PC-3 (cell line): Measurements from ENCODE around the gene WNT2B. TPM values are rescaled to one million over a fixed set of nuclear protein-coding genes. Genes with fewer than 3 reads are reported as not detected.

Experiments
- ATAC-seq: fragments of 200-7000 bp; cut with Tn5 transposase; 2 replicates; pipeline ENCODE4 v1.9.1; 2020; ENCODE audit warnings: mild to moderate bottlenecking, moderate library complexity
- BruUV-seq: library from RNA; stranded (reverse); fragments of 400-500 nt; replicated peaks from 2 replicates; lab custom pipeline; 2021; lab: Mats Ljungman, UMichigan
- CTCF ChIA-PET: fragments of 300-600 bp; sonication (Branson Sonifier 250); formaldehyde crosslinking; loops from one replicate; lab custom pipeline; 2022; ENCODE audit warnings: antibody characterized with exemption; lab: Charles Lee
- POLR2A ChIA-PET: fragments of 300-600 bp; sonication (Branson Sonifier 250); formaldehyde crosslinking; loops from one replicate; lab custom pipeline; 2022; ENCODE audit warnings: antibody characterized with exemption; ENCODE audit not compliant: unreplicated experiment; lab: Charles Lee
- DNase-seq: peaks from one replicate; pipeline ENCODE4 v3.0.0-alpha.2; 2015
- H2AFZ ChIP-seq: fragments of 300-600 bp; sonication (generic); 2 replicates; pipeline ENCODE4 v1.6.0; 2016; ENCODE audit warnings: antibody characterized with exemption, low read length
- H3F3A ChIP-seq: fragments of 300-600 bp; sonication (generic); one replicate; pipeline ENCODE4 v1.6.0; 2017; ENCODE audit warnings: antibody characterized with exemption, low read length, control low read depth, mild to moderate bottlenecking; ENCODE audit not compliant: unreplicated experiment
- H3K27ac ChIP-seq: fragments of 300-600 bp; sonication (generic); 2 replicates; pipeline ENCODE4 v1.5.1; 2016; ENCODE audit warnings: mild to moderate bottlenecking, low read length
- H3K27me3 ChIP-seq: fragments of 300-600 bp; sonication (generic); 2 replicates; pipeline ENCODE4 v1.6.1; 2016; ENCODE audit warnings: low read length, mixed read lengths
- H3K36me3 ChIP-seq: fragments of 300-600 bp; sonication (generic); 2 replicates; pipeline ENCODE4 v1.6.1; 2016; ENCODE audit warnings: low read depth, mixed run types, low read length, mixed read lengths
- H3K4me1 ChIP-seq: fragments of 300-600 bp; sonication (generic); 2 replicates; pipeline ENCODE4 v1.5.1; 2016; ENCODE audit warnings: low read length; ENCODE audit not compliant: insufficient read depth
- H3K4me2 ChIP-seq: fragments of 300-600 bp; sonication (generic); 2 replicates; pipeline ENCODE4 v1.6.0; 2016; ENCODE audit warnings: low read length
- H3K4me3 ChIP-seq: fragments of 300-600 bp; sonication (generic); 2 replicates; pipeline ENCODE4 v1.5.1; 2016; ENCODE audit warnings: mild to moderate bottlenecking, low read length, mixed read lengths
- H3K79me2 ChIP-seq: fragments of 300-600 bp; sonication (generic); 2 replicates; pipeline ENCODE4 v1.6.1; 2017; ENCODE audit warnings: low read length, mixed read lengths
- H3K9ac ChIP-seq: fragments of 300-600 bp; sonication (generic); 2 replicates; pipeline ENCODE4 v1.6.0; 2016; ENCODE audit warnings: mild to moderate bottlenecking, low read length
- H3K9me2 ChIP-seq: fragments of 300-600 bp; sonication (generic); replicated peaks from 2 replicates; pipeline ENCODE4 v1.6.1; 2016; ENCODE audit warnings: mixed run types, low read length, mixed read lengths
- H3K9me3 ChIP-seq: fragments of 300-600 bp; sonication (generic); 2 replicates; pipeline ENCODE4 v1.6.1; 2016; ENCODE audit warnings: low read length, mixed read lengths
- H4K20me1 ChIP-seq: fragments of 300-600 bp; sonication (generic); 2 replicates; pipeline ENCODE4 v1.6.1; 2016; ENCODE audit warnings: low read length, mixed read lengths
- CTCF ChIP-seq: fragments of 300-600 bp; sonication (generic); conservative IDR thresholded peaks from 2 replicates; pipeline ENCODE4 v1.5.1; 2017; ENCODE audit warnings: antibody characterized with exemption, low read depth, mild to moderate bottlenecking, low read length
- EZH2 ChIP-seq: fragments of 300-600 bp; sonication (generic); IDR thresholded peaks from one replicate; pipeline ENCODE4 v1.6.1; 2017; ENCODE audit warnings: antibody characterized with exemption, mild to moderate bottlenecking, low read length; ENCODE audit not compliant: unreplicated experiment
- EZH2phosphoT487 ChIP-seq: fragments of 300-600 bp; sonication (generic); IDR thresholded peaks from 2 replicates; pipeline ENCODE4 v1.6.1; 2018; ENCODE audit warnings: mild to moderate bottlenecking, antibody characterized with exemption, low read length, borderline replicate concordance
- intact Hi-C: fragments of 100-400 bp; cut with micrococcal nuclease; formaldehyde crosslinking; loops from 2 replicates; pipeline ENCODE4 v1.9.0; 2023
- total RNA-seq: library from RNA; depleted of rRNA; stranded (reverse); fragments of >200 nt; gene quantifications from 2 replicates; pipeline ENCODE4 v1.2.3, GENCODE V29; 2014

Gene WNT2B
- total RNA-seq, 1 experiment from 2014 or later: 0.55 TPM

- no peak overlapping the region for H3K4me3 ChIP-seq
- ChIA-PET CTCF (no interaction called here), POLR2A (no interaction called here)
- no peak overlapping the region for H3K27ac ChIP-seq
- no peaks in the 10 kb centered on the region for H4K20me1 ChIP-seq
- H3K4me2 ChIP-seq: no peak overlapping the region
- H3K79me2 ChIP-seq: no peaks in the 10 kb centered on the region
- no peaks in the 10 kb centered on the region for H3K36me3 ChIP-seq
- no peak for TF ChIP-seq CTCF
- TF ChIP-seq EZH2: no peak
- TF ChIP-seq EZH2phosphoT487: no peak
- no peak overlapping the region for H3K9ac ChIP-seq
- intact Hi-C loops: no loop called here
- peaks cover 5% of the 10 kb centered on the region for H3F3A ChIP-seq
- peaks cover 22% of the 10 kb centered on the region for H3K4me1 ChIP-seq
- no peak overlapping the region for H2AFZ ChIP-seq
- ATAC-seq (no peak), DNase-seq (no peak)
- no peaks in the 10 kb centered on the region for H3K9me2 ChIP-seq
- H3K9me3 ChIP-seq: no peaks in the 10 kb centered on the region
- no peaks in the 10 kb centered on the region for H3K27me3 ChIP-seq
- no TSS peak for BruUV-seq
Measured at GRCh38 chr1:112533029-112533428, 24.3 kb downstream of the WNT2B start.

- Histone ChIP-seq H3F3A (no peaks in the 10 kb centered on the region), H4K20me1 (no peaks in the 10 kb centered on the region), H3K27me3 (no peaks in the 10 kb centered on the region), H3K4me3 (no peak overlapping the region), H3K79me2 (no peaks in the 10 kb centered on the region), H2AFZ (no peak overlapping the region), H3K36me3 (peaks cover 3% of the 10 kb centered on the region), H3K9ac (no peak overlapping the region), H3K9me2 (no peaks in the 10 kb centered on the region), H3K4me1 (no peaks in the 10 kb centered on the region), H3K27ac (no peak overlapping the region), H3K4me2 (no peak overlapping the region), H3K9me3 (no peaks in the 10 kb centered on the region)
- TF ChIP-seq CTCF: no peak
- TF ChIP-seq EZH2phosphoT487: no peak
- no peak for TF ChIP-seq EZH2
- CTCF ChIA-PET: no interaction called here
- no TSS peak for BruUV-seq
- DNase-seq (no peak), ATAC-seq (no peak)
- POLR2A ChIA-PET: no interaction called here
- intact Hi-C loops: no loop called here
Measured at GRCh38 chr1:112536561-112536960, 27.8 kb downstream of the WNT2B start.

- H3K4me1 ChIP-seq: no peaks in the 10 kb centered on the region
- peaks cover 3% of the 10 kb centered on the region for H3K36me3 ChIP-seq
- no peaks in the 10 kb centered on the region for H3K27me3 ChIP-seq
- no peaks in the 10 kb centered on the region for H3F3A ChIP-seq
- ATAC-seq (no peak), DNase-seq (no peak)
- no TSS peak for BruUV-seq
- H3K9me2 ChIP-seq: no peaks in the 10 kb centered on the region
- H3K27ac ChIP-seq: no peak overlapping the region
- ChIA-PET POLR2A (no interaction called here), CTCF (no interaction called here)
- H2AFZ ChIP-seq: no peak overlapping the region
- no peaks in the 10 kb centered on the region for H4K20me1 ChIP-seq
- H3K9me3 ChIP-seq: no peaks in the 10 kb centered on the region
- intact Hi-C loops: no loop called here
- H3K4me3 ChIP-seq: no peak overlapping the region
- H3K79me2 ChIP-seq: no peaks in the 10 kb centered on the region
- TF ChIP-seq EZH2phosphoT487 (no peak), CTCF (no peak), EZH2 (no peak)
- H3K9ac ChIP-seq: no peak overlapping the region
- H3K4me2 ChIP-seq: no peak overlapping the region
Measured at GRCh38 chr1:112537456-112537855, 28.7 kb downstream of the WNT2B start.
